ENCODE measurements around the gene SDCCAG8.

DNA sequence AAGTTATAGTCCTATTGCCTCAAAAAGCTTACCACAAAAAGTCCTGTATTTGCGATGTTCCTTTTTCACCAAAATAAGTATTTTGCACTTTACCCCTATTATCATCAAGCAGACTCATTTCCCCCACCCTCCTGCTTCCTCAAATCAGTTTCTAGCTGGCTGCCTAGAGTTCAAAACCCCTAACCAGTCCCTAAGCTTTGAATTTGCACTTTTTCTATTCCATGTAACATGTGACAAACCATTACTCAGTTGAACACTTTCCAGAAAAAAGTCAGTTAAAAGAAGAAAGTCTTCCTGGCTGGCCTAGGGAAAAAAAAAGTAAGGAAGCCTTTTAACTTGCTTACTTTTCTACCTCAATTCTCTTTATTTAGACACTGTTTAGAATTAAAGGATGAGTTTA, 8.9 kb upstream of the SDCCAG8 start:
- TF ChIP-seq GATA2 (IDR thresholded peaks at IDR 0.05; ENCODE audit: low read depth, low read length), result no peak
- TF ChIP-seq GATA3 (IDR thresholded peaks at IDR 0.05; ENCODE audit: low read depth, low read length), result no peak

Data from SH-SY5Y (cell line).